Stimulated activated CD4-positive, alpha-beta T cell treated with anti-CD3 and anti-CD28 coated beads, Interleukin-1b, Interleukin-23, amount 100 ng/mL, for 1 hour (primary cell): Measurements from ENCODE around the gene CHCHD6.

Experiments used
- DNase-seq, 2 donors: peaks; one replicate each; pipeline ENCODE4 v3.0.0-alpha.2; 2020; ENCODE audit warnings: low read depth in 2 of 2

The CHCHD6 gene

GRCh38 chr3:126992776-126993175 lies 288.7 kb downstream of the CHCHD6 start:
- no peak for DNase-seq

- no peak for DNase-seq
Measured at GRCh38 chr3:126993436-126993835, 289.4 kb downstream of the CHCHD6 start.

DNA sequence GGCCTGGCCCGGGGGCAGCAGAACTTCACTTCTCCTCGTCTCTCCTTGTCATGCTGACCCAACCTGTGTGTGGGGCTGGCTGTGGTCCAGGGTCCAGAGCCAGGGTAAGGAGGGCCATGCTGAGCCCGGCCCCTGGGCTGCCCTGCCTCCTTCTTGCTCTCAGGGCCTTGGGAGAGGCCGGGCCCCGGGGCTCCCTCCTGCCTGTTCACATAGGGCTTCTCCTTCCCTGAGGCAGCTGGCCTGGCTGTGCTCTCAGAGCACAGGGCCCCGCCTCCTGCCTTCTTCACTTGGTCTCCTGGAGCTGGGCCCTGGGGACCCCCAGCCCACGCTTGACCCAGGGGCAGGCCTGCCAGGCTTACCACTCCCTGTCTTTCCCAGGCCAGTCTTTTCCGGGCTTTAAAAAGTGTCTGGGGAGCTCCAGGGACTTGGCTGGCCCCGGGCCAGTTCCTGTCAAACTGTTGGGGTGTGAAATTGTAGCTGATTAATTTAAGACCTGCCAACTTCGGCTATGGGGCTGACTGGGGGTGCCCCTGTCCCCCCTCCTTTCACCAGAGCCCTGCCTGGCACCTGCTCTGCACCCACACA lies 290.7 kb downstream of the CHCHD6 start:
- DNase-seq: no peak

GRCh38 chr3:126995254-126995780 lies 291.3 kb downstream of the CHCHD6 start:
- no peak for DNase-seq

- DNase-seq: no peak
Measured at GRCh38 chr3:126995926-126996512, 292.0 kb downstream of the CHCHD6 start.

DNA sequence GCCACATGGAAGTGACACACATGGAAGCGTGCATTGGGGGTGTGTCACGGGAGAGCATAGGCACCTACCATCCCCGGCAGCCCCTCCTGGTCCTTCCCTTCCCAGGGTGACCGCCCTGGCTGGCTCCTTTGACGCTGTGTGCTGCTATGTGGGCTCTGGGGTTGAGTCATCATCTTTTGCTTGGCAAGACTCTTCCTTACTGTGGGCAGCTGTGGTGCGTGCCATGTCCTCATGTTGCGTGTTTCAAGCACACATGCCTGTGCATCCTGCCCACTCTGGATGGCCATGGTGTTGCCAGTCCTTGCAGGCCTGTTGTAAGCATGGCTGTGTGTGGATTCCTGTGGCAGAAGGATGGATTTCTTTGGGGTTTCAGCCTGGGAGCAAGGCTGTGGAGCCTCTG lies 292.9 kb downstream of the CHCHD6 start:
- no peak for DNase-seq

- DNase-seq: no peak
Measured at GRCh38 chr3:126997455-126998038, 293.5 kb downstream of the CHCHD6 start.

DNA sequence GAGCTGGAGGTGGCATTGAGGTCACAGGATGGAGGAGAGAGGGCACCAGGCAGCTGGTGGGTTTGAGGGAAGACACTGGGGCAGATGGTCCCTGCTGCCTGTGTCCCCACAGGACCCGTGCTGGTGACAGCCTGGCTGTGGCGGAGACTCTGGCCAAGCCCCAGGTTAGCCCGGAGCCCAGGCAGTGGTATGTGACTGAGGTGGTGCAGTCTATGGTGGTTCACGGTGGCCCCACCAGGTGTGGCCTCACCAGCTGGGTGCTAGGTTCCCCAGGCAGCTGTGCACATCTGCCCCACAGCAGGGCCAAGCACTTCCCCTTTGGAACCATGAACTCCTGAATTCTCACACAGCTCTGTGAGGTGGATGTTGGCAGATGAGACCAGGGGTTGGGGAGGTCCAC lies 294.3 kb downstream of the CHCHD6 start:
- no peak for DNase-seq

DNA sequence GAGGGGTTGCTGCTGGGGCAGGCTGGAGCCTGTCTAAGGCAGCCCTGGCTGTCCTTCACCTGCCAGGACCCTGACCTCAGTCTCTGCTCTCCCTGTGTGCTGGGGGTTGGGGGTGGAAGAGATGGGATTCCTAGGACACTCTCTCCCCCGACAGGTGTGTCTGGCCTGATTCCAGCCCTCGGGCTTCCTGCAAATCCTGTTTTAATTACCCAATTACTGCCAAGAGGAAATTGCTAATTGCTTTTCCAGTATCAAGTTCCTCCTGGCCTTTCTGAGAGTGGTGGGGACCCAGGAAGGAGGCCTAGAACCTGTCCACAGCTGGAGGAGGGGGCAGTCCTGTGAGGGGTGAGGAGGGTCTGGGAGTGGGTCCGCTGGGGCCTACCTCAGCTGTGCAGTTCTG lies 294.7 kb downstream of the CHCHD6 start:
- no peak for DNase-seq

DNA sequence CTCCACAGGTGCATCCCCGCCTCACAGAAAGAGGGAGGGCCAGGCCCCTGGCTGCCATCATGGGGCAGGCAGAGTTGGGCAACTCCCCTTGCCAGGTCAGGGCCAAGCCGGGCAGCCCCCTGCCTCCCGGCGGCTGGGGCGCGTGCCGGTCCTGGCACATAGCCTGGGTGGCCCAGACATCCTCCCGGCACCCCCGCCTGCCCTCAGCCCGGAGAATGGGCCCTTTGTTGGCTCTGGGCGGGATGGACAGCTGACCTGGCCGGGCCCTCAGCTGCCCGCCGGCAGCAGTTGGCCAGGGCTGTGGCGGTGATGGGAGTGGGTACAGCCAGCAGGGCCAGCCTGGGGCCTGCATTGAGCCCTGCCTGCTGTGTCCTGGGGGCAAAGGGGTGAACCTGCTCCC lies 295.3 kb downstream of the CHCHD6 start:
- DNase-seq: no peak

DNA sequence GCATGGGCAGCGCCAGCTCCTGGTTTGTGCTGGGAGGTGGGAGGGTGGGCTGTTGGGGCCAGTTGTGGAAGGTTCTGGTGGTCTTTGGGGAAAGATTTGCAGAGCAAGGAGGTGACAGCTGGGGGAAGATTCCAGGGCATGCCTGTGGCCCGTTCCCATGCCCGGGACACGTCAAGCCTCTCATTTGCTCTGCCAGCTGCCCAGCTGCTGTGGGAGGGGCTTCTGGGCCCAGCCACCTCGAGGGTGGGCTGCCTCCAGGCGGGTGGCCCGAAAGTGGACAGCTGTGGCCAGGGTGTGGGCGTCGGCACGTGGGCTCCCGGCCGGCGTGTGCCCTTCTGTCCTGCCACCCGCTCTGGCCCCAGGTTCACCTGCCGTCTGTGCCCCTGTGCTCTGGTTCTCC lies 296.1 kb downstream of the CHCHD6 start:
- DNase-seq: no peak

DNA sequence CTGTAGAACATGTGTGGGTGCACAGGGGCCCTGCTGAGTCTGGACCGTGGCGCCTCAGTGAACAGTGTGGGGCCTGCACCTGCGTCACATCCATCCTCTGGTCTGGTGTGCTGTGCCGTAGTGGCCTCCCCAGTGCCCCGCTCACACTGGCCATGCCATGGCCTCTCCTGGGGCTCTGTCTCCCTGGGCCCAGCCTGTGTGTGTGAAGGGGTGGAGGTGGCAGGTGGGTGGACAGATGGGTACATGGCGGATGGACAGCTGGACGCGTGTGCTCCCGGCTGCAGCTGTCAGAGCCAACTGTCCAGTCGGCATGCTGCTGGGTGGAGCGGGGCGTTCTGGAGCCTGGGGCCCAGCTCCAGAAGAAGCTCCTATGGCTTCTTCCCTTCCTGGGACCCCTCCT lies 296.7 kb downstream of the CHCHD6 start:
- DNase-seq: no peak

- no peak for DNase-seq
Measured at GRCh38 chr3:127001486-127002194, 297.6 kb downstream of the CHCHD6 start.

- DNase-seq: no peak
Measured at GRCh38 chr3:127002195-127003174, 298.4 kb downstream of the CHCHD6 start.

GRCh38 chr3:127003175-127003555 lies 299.1 kb downstream of the CHCHD6 start:
- no peak for DNase-seq

DNA sequence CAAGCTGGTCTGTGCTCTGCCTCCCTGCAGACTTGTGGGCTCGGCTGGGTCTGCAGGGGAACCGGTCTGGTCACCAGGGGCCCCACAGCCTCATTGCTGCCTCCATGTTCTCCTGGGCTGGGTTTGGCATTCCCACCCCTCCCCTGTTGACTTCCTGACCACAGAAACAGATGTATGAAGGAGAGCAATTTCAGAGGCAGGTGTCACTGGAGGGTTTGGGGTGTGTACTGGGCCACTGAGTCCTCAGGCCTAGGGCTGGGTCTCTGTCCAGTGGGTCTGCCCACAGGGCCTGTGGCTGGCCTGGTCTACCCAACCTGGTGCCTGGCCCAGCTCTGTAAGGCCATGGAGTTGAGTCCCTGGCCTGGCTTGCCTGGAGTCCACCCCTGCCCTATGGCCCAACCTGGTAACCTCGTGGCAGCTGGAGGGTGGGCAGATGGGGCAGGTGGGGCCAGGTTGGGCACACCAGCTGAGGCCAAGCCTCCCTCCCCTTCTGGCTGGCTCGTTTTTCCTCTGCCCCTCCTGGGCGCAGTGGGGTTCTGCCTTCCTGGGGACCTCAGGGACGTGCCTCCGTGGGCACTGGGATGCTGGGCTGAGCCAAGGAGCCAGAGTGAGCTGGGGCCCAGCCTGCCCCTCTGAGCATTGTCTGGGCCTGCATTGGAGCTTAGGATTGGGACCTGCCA lies 299.7 kb downstream of the CHCHD6 start:
- DNase-seq: no peak

DNA sequence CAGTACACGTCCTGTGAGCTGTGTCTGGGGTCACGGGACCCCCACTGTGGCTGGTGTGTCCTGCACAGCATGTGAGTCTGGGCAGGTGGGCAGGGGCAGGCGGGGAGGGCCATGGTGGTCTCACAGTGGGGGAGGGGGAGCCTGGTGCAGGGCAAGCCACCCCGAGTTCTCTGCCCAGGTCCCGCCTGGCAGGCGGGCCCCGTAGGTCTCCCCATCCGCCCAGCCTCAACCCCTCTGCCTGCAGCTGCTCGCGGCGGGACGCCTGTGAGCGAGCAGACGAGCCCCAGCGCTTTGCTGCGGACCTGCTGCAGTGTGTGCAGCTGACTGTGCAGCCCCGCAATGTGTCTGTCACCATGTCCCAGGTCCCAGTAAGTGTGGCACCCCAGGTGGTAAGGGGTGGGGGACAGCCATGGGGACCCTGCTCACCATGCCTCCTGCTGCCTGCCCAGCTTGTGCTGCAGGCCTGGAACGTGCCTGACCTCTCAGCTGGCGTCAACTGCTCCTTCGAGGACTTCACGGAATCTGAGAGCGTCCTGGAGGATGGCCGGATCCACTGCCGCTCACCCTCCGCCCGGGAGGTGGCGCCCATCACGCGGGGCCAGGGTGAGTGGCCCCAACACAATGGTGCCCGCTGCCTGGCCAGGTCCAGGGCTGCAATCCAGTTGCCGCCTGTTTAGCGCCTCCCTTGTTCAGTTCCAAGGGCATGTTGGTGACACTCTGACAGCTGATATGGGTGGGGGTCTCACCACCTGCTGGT lies 300.8 kb downstream of the CHCHD6 start:
- DNase-seq: no peak

DNA sequence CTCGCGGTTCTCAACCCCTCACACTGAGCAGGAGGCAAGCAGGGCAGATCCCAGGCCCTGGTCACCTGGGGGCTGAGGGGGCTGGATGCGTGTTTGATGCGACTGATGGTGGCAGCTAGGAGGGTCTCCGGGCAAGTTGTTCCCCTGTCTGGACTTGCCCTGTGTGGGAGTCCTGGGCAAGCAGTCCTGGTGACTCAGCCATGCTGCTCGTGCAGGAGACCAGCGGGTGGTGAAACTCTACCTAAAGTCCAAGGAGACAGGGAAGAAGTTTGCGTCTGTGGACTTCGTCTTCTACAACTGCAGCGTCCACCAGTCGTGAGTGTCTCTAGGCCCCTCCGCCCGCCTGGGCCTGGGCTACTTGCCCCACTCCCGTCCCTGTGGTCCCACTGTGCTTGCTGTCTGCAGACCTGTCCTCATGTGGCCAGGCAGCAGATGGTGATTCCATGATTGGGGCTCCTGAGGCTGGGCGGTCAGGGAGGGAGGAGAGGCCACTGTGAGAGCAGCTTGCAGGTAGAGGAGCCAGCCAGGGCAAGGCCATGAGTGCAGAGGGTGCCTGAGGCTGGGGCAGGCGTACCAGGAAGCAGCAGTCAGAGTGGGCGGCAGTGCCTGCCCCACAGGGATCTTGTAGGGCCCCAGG lies 301.9 kb downstream of the CHCHD6 start:
- DNase-seq: no peak

- no peak for DNase-seq
Measured at GRCh38 chr3:127006781-127007436, 302.9 kb downstream of the CHCHD6 start.
